CD4-positive, alpha-beta T cell treated with Interleukin-6 at 100 ng/mL for 8 hours (primary cell): ENCODE measurements around the gene MAGED1.
"Not testable (repeated sequence)": the region's sequence is repeated elsewhere in the genome, so short reads cannot be mapped to it uniquely, and the experiment has no call there.

ENCODE experiments used
- DNase-seq: peaks from one replicate; pipeline ENCODE4 v3.0.0-alpha.2; 2020; ENCODE audit warnings: mixed read lengths, low spot score

MAGED1 gene

GRCh38 chrX:51894697-51895336 is 1.4 kb downstream of the MAGED1 start:
- no peak for DNase-seq

DNA sequence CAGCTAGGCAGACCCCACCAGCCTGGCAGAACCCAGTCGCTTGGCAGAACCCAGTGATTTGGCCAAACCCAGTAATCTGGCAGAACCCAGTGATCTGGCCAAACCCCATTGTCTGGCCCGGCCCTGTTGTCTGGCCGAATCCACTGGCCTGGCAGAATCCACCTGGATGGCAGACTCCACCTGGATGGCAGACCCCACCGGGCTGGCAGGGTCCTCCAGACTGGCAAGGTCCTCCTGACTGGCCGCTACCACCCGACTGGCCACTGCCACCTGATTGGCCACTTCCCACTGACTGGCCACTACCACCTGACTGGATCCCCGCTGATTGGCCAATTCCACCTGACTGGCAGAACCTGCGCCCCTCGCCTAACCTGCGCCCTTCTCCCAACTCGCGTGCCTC is 3.2 kb downstream of the MAGED1 start:
- DNase-seq: no peak

GRCh38 chrX:51899741-51900140 is 6.3 kb downstream of the MAGED1 start:
- no peak for DNase-seq

- DNase-seq: no peak
Observed at GRCh38 chrX:51902510-51903050, 9.2 kb downstream of the MAGED1 start.

DNA sequence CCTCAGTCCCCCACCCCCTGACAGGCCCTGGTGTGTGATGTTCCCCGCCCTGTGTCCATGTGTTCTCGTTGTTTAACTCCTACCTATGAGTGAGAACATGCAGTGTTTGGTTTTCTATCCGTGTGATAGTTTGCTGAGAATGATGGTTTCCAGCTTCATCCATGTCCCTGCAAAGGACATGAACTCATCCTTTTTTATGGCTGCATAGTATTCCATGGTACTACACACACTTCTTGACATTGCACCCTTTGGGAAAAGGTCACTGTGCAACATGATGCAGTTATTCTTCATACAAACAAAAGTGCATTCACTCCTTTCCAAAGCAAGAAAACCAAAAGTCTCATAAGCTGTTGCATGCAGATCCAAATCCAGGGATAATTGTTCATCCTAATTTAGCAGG is 11.7 kb downstream of the MAGED1 start:
- not testable (repeated sequence) for DNase-seq

- no peak for DNase-seq
Observed at GRCh38 chrX:51905711-51906110, 12.3 kb downstream of the MAGED1 start.

- DNase-seq: no peak
Observed at GRCh38 chrX:51917604-51918003, 24.2 kb downstream of the MAGED1 start.

DNA sequence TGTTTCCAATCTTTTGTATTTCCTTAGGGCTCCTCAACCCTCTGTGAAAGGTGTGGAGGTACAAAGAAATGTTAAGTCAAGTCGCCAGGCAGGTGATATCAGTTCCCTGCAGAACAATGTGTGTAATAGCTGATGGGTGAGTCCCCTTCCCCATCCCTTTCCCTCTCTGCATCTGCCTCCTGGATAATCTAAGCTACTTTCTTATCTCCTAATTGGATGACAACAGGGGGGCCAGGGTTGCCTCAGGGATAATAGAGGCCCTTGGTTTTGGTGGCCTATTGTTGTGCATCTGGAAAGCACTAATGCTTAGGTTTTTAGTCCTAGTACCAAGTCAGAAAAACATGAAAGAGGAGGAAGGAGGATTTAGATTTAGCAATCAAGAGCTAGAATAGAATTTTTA is 29.1 kb downstream of the MAGED1 start:
- no peak for DNase-seq

- DNase-seq: no peak
Observed at GRCh38 chrX:51931566-51932150, 38.2 kb downstream of the MAGED1 start.
